ENCODE results near the gene GMFB. TPM values are rescaled to one million over a fixed set of nuclear protein-coding genes. Genes with fewer than 3 reads are reported as not detected.

Gene GMFB
- polyA plus RNA-seq, 1 experiment, result 10.0 TPM

DNA sequence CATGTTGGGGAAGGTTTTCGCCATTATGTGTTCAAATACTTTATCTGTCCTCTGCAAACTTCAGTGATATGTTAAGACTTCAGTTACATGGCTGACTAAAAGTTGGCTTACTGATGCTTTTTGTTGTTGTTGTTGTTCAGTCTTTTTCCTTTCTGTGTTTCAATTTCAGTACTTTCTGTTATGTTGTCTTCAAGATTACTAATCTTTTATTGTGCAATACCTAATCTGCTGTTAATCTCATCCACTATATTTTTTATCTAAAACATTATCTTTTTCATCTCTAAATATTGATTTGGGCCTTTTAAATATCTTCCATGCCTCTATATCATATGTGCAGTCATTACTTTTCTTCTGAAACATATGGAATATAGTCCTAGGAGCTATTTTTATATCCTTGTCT, 27.9 kb upstream of the GMFB start:
- Histone ChIP-seq H3K4me3 (ENCODE audit: low read depth, low read length) (no peak overlapping the region), H3K36me3 (ENCODE audit: control insufficient read depth, insufficient read depth, low read length) (no peaks in the 10 kb centered on the region), H3K27me3 (ENCODE audit: control insufficient read depth, insufficient read depth, low read length) (no peaks in the 10 kb centered on the region)
- ChIA-PET CTCF (interaction anchor here (1.0 kb wide), 1 partner anchor 382 kb away, joined by 3 read pairs; no protein-coding TSS in a partner anchor), POLR2A (no interaction called here)
- DNase-seq (ENCODE audit: low read depth), result no peak
- TF ChIP-seq CTCF (IDR thresholded peaks at IDR 0.05; ENCODE audit: insufficient read depth, low read depth, low read length), result no peak

DNA sequence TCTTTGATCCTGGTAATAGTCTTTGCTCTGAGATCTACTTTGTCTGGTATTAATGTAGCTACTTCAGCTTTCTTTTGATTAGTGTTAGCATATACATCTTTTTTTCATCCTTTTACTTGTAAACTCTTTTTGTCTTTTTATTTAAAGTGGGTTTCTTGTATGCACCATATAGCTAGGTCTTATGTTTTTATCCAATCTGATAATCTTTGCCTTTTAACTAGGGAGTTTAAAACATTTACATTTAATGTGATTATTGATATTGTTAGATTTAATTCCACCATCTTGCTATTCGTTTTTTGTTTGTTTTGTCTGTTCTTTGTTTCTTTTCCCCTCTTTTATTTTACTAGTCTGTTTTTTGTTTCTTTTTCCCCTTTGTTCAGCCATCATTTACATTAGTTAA, 26.9 kb upstream of the GMFB start:
- no peak for DNase-seq (ENCODE audit: low read depth)
- no peak for TF ChIP-seq CTCF (IDR thresholded peaks at IDR 0.05; ENCODE audit: insufficient read depth, low read depth, low read length)
- no peaks in the 10 kb centered on the region for H3K27me3 ChIP-seq (ENCODE audit: control insufficient read depth, insufficient read depth, low read length)
- H3K4me3 ChIP-seq (ENCODE audit: low read depth, low read length), result no peak overlapping the region
- H3K36me3 ChIP-seq (ENCODE audit: control insufficient read depth, insufficient read depth, low read length), result no peaks in the 10 kb centered on the region
- POLR2A ChIA-PET, result no interaction called here
- CTCF ChIA-PET, result interaction anchor here (1.0 kb wide), 1 partner anchor 12 kb away, joined by 3 read pairs; no protein-coding TSS in a partner anchor

- Histone ChIP-seq H3K4me3 (ENCODE audit: low read depth, low read length) (no peak overlapping the region), H3K27me3 (ENCODE audit: control insufficient read depth, insufficient read depth, low read length) (no peaks in the 10 kb centered on the region), H3K36me3 (ENCODE audit: control insufficient read depth, insufficient read depth, low read length) (no peaks in the 10 kb centered on the region)
- DNase-seq (ENCODE audit: low read depth), result no peak
- ChIA-PET CTCF (interaction anchor here (1.0 kb wide), 1 partner anchor 8 kb away, joined by 4 read pairs; no protein-coding TSS in a partner anchor), POLR2A (no interaction called here)
- TF ChIP-seq CTCF (IDR thresholded peaks at IDR 0.05; ENCODE audit: insufficient read depth, low read depth, low read length), result no peak
Measured at GRCh38 chr14:54512393-54512792, 23.6 kb upstream of the GMFB start.

DNA sequence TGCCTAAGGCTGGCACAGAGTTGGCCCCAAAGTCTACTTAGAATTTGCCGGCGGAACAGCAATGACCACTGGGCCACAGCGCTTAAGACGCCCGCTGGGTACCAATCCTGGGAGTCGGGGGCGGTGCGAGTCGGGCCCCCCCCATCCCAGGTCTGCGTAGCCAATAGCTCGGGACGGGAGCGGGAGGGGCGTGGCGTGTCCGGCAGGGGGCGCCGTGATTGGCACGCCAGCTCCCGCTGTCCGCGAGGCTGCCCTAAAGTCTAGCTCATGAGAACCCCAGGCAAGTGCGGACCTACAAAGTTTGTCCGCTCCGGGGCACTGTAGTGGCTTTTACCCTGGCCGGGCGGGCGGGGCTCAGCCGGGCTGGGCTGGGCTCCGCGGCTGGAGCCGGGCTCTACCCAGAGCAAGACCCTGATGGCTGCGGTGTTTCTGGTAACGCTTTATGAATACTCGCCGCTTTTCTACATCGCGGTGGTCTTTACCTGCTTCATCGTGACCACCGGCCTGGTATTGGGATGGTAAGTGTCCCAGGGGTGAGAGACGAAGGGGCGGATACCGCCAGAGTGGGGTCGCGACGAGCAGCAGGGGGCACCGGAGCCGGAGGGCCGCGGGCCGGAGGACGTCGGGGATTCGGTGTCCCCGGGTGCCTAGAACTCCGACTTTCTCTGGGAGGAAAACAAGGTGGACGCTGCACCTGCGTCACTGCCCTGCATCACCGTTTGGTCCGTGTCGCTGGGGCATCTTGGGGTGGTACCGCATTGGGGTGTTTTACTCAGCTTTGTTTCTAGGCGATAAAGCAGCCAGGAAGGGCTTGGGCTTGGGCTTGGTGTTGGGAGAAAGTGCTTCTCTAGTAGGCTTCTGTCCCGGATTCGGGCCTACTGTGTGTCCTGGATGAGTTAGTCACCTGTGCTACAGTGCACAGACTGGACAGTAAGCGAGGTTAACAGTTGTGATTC, 21.0 kb upstream of the GMFB start, which contains the start of gene CGRRF1:
Gene CGRRF1 (plus strand): TSS at position 361 of the 956 bp plus-strand sequence. CDS start 54 bp downstream, at position 415.
- ChIA-PET POLR2A (interaction anchor here (0.5 to 0.8 kb wide), 6 partner anchors 12 to 263 kb away, joined by 3 to 7 read pairs (median 4); no protein-coding TSS in a partner anchor), CTCF (interaction anchor here (0.9 to 1.6 kb wide), 5 partner anchors 10 to 267 kb away, joined by 3 to 6 read pairs (median 5); no protein-coding TSS in a partner anchor)
- peak; percentile 89 for DNase-seq (ENCODE audit: low read depth)

More for the DNA sequence above, 21.0 kb upstream of the GMFB start, which contains the start of gene CGRRF1:
- Histone ChIP-seq H3K4me3 (ENCODE audit: low read depth, low read length) (peak within 1 kb of the TSS; percentile 77), H3K36me3 (ENCODE audit: control insufficient read depth, insufficient read depth, low read length) (no peaks in the 10 kb centered on the region), H3K27me3 (ENCODE audit: control insufficient read depth, insufficient read depth, low read length) (no peaks in the 10 kb centered on the region)
- TF ChIP-seq CTCF (IDR thresholded peaks at IDR 0.05; ENCODE audit: insufficient read depth, low read depth, low read length), result peak; percentile 58
